IMR-90 (cell line): Measurements from ENCODE around the gene PCDHGA8. TPM values are rescaled to one million over a fixed set of nuclear protein-coding genes. Genes with fewer than 3 reads are reported as not detected.

Experiments
- ATAC-seq: fragments of 200-7000 bp; cut with Tn5 transposase; 2 replicates; pipeline ENCODE4 v1.9.1; 2020; ENCODE audit warnings: low read depth, mild to moderate bottlenecking, moderate library complexity
- BruUV-seq: library from RNA; stranded (reverse); fragments of 400-500 nt; replicated peaks from 2 replicates; lab custom pipeline; 2021; lab: Mats Ljungman, UMichigan
- CTCF ChIA-PET: fragments of 300-600 bp; formaldehyde crosslinking; extraction: SDS; loops from one replicate; lab custom pipeline; 2021; ENCODE audit warnings: antibody characterized with exemption; lab: Yijun Ruan, JAX
- POLR2A ChIA-PET: fragments of 300-600 bp; sonication (Branson Sonifier 250); formaldehyde crosslinking; loops from one replicate; lab custom pipeline; 2022; ENCODE audit warnings: antibody characterized with exemption; ENCODE audit not compliant: unreplicated experiment; lab: Charles Lee
- DNase-seq: peaks from one replicate; pipeline ENCODE4 v3.0.0; 2013
- H2AFZ ChIP-seq: replicated peaks from 2 replicates; pipeline ENCODE3; 2013; ENCODE audit warnings: low read length, mild to moderate bottlenecking; ENCODE audit not compliant: poor library complexity
- H2AK5ac ChIP-seq: 2 replicates; pipeline ENCODE4 v1.6.1; 2013; ENCODE audit warnings: low read depth, low read length, inconsistent platforms
- H2AK9ac ChIP-seq: replicated peaks from 2 replicates; pipeline ENCODE3; 2013; ENCODE audit warnings: mild to moderate bottlenecking, low read depth, low read length, moderate library complexity; ENCODE audit not compliant: poor library complexity
- H2BK120ac ChIP-seq: 2 replicates; pipeline ENCODE4 v1.6.1; 2013; ENCODE audit warnings: low read depth, low read length, inconsistent platforms
- H2BK15ac ChIP-seq: 3 replicates; pipeline ENCODE4 v1.6.1; 2013; ENCODE audit warnings: low read depth, low read length, inconsistent platforms
- H2BK20ac ChIP-seq: 2 replicates; pipeline ENCODE4 v1.6.1; 2013; ENCODE audit warnings: low read depth, mild to moderate bottlenecking, inconsistent platforms, low read length, moderate library complexity
- H2BK5ac ChIP-seq: 2 replicates; pipeline ENCODE4 v1.6.1; 2013; ENCODE audit warnings: mild to moderate bottlenecking, low read depth, low read length, inconsistent platforms; ENCODE audit not compliant: poor library complexity, severe bottlenecking
- H3K14ac ChIP-seq: replicated peaks from 2 replicates; pipeline ENCODE4 v1.6.1; 2013; ENCODE audit warnings: low read depth, low read length, inconsistent platforms
- H3K18ac ChIP-seq: 2 replicates; pipeline ENCODE4 v1.6.1; 2013; ENCODE audit warnings: low read depth, low read length, control low read depth
- H3K23ac ChIP-seq: 2 replicates; pipeline ENCODE4 v1.6.1; 2013; ENCODE audit warnings: low read depth, low read length, inconsistent platforms
- H3K27ac ChIP-seq: 2 replicates; pipeline ENCODE4 v1.5.1; 2013; ENCODE audit warnings: mild to moderate bottlenecking, control low read depth, low read length; ENCODE audit not compliant: insufficient read depth
- H3K27me3 ChIP-seq: 2 replicates; pipeline ENCODE4 v1.6.1; 2013; ENCODE audit warnings: low read length; ENCODE audit not compliant: control insufficient read depth, insufficient read depth
- H3K36me3 ChIP-seq: 2 replicates; pipeline ENCODE4 v1.6.1; 2013; ENCODE audit warnings: low read length, mixed read lengths; ENCODE audit not compliant: control insufficient read depth, insufficient read depth
- H3K4ac ChIP-seq: 2 replicates; pipeline ENCODE4 v1.6.1; 2013; ENCODE audit warnings: low read depth, low read length, inconsistent platforms
- H3K4me1 ChIP-seq: 2 replicates; pipeline ENCODE4 v1.6.1; 2013; ENCODE audit warnings: low read length, mixed read lengths; ENCODE audit not compliant: control insufficient read depth, insufficient read depth
- H3K4me2 ChIP-seq: 2 replicates; pipeline ENCODE4 v1.6.1; 2013; ENCODE audit warnings: low read depth, mild to moderate bottlenecking, control low read depth, low read length, moderate library complexity
- H3K4me3 ChIP-seq: 2 replicates; pipeline ENCODE4 v1.5.1; 2013; ENCODE audit warnings: low read depth, mild to moderate bottlenecking, control low read depth, low read length, moderate library complexity; ENCODE audit not compliant: insufficient read depth
- H3K56ac ChIP-seq: 2 replicates; pipeline ENCODE4 v1.6.1; 2013; ENCODE audit warnings: low read length, inconsistent platforms; ENCODE audit not compliant: insufficient read depth; ENCODE audit errors: extremely low read depth
- H3K79me1 ChIP-seq, 2 experiments: 2 replicates each; pipeline ENCODE4 v1.6.1; 2013; ENCODE audit warnings: low read length in 2 of 2, inconsistent platforms in 1 of 2, low read depth in 1 of 2
- H3K9ac ChIP-seq: 2 replicates; pipeline ENCODE4 v1.6.1; 2013; ENCODE audit warnings: low read depth, low read length, control low read depth
- H3K9me1 ChIP-seq: 2 replicates; pipeline ENCODE4 v1.6.1; 2013; ENCODE audit warnings: low read length, inconsistent platforms; ENCODE audit not compliant: insufficient read depth
- H3K9me3 ChIP-seq: 2 replicates; pipeline ENCODE4 v1.6.1; 2013; ENCODE audit warnings: low read length; ENCODE audit not compliant: control insufficient read depth, insufficient read depth
- H4K20me1 ChIP-seq: 2 replicates; pipeline ENCODE4 v1.6.1; 2013; ENCODE audit warnings: low read length, inconsistent platforms; ENCODE audit not compliant: insufficient read depth
- H4K5ac ChIP-seq: 2 replicates; pipeline ENCODE4 v1.6.1; 2013; ENCODE audit warnings: mild to moderate bottlenecking, low read depth, low read length, control low read depth
- H4K8ac ChIP-seq, 2 experiments: 2 replicates each; pipeline ENCODE4 v1.6.1; 2013; ENCODE audit warnings: low read depth in 2 of 2, low read length in 2 of 2, control low read depth in 1 of 2, inconsistent platforms in 1 of 2
- H4K91ac ChIP-seq: 2 replicates; pipeline ENCODE4 v1.6.1; 2013; ENCODE audit warnings: low read depth, low read length, inconsistent platforms; ENCODE audit not compliant: insufficient read depth
- BHLHE40 ChIP-seq: fragments of 150-350 bp; IDR thresholded peaks from 2 replicates; pipeline ENCODE4 v1.6.1; 2016; ENCODE audit warnings: mild to moderate bottlenecking, low read depth, low read length
- CEBPB ChIP-seq: IDR thresholded peaks from 2 replicates; pipeline ENCODE4 v1.6.1; 2012; ENCODE audit warnings: low read depth, low read length, improper control_type of control experiment
- CHD1 ChIP-seq: IDR thresholded peaks from 2 replicates; pipeline ENCODE4 v1.6.1; 2012; ENCODE audit warnings: low read depth, low read length, improper control_type of control experiment
- FOS ChIP-seq: fragments of 150-350 bp; IDR thresholded peaks from 2 replicates; pipeline ENCODE4 v1.6.1; 2016; ENCODE audit warnings: low read depth, low read length
- MAFK ChIP-seq: IDR thresholded peaks from 2 replicates; pipeline ENCODE4 v1.6.1; 2012; ENCODE audit warnings: low read depth, low read length, improper control_type of control experiment
- NFE2L2 ChIP-seq: fragments of 150-350 bp; IDR thresholded peaks from 2 replicates; pipeline ENCODE4 v1.6.1; 2016; ENCODE audit warnings: low read depth, mild to moderate bottlenecking, low read length
- POLR2A ChIP-seq: IDR thresholded peaks from 2 replicates; pipeline ENCODE4 v1.6.1; 2012; ENCODE audit warnings: mild to moderate bottlenecking, low read depth, low read length
- RAD21 ChIP-seq: IDR thresholded peaks from 2 replicates; pipeline ENCODE4 v1.6.1; 2012; ENCODE audit warnings: low read length, improper control_type of control experiment
- RCOR1 ChIP-seq: IDR thresholded peaks from 2 replicates; pipeline ENCODE4 v1.6.1; 2012; ENCODE audit warnings: mild to moderate bottlenecking, low read length, improper control_type of control experiment; ENCODE audit not compliant: insufficient replicate concordance
- RFX5 ChIP-seq: IDR thresholded peaks from 2 replicates; pipeline ENCODE4 v1.8.0; 2012; ENCODE audit warnings: low read depth, mild to moderate bottlenecking, low read length, moderate library complexity
- SMC3 ChIP-seq: fragments of 150-350 bp; IDR thresholded peaks from 2 replicates; pipeline ENCODE4 v1.6.1; 2016; ENCODE audit warnings: low read depth, mild to moderate bottlenecking, antibody characterized with exemption, low read length, moderate library complexity
- WGBS, 2 experiments: methylation state at CpG; one replicate each; pipeline versions ENCODE4 v1.1.5 to v1.1.7; 2013; ENCODE audit warnings: missing lambda C conversion rate in 2 of 2; ENCODE audit not compliant: insufficient read length in 1 of 2; ENCODE audit errors: extremely low coverage in 2 of 2; 5-methylcytosine and 5-hydroxymethylcytosine counted together
- dilution Hi-C: fragments of 300-500 bp; cut with HindIII; formaldehyde crosslinking; loops from one replicate; pipeline ENCODE4 v1.14.3; 2018; ENCODE audit warnings: low sequenced_read_pairs; ENCODE audit not compliant: unreplicated experiment
- in situ Hi-C: fragments of 300-500 bp; cut with MboI; formaldehyde crosslinking; loops from 3 replicates; pipeline ENCODE4 v1.14.3; 2019; ENCODE audit warnings: low sequenced_read_pairs, inconsistent platforms, mixed read lengths
- intact Hi-C: fragments of 100-400 bp; cut with micrococcal nuclease; formaldehyde crosslinking; loops from 2 replicates; pipeline ENCODE4 v1.10.0; 2022
- polyA plus RNA-seq, 3 experiments: library from polyadenylated mRNA; depleted of rRNA; stranded (reverse); fragments of >200 nt; gene quantifications; 2 replicates each; pipeline ENCODE4 v1.2.3, GENCODE V29; 2012; ENCODE audit warnings: low replicate concordance in 1 of 3
- total RNA-seq: library from RNA; depleted of rRNA; stranded (reverse); fragments of >200 nt; gene quantifications from 2 replicates; pipeline ENCODE4 v1.2.3, GENCODE V29; 2012
- TF ChIP-seq, protein P1 (sequence below): fragments of 150-350 bp; IDR thresholded peaks from 2 replicates; pipeline ENCODE4 v1.6.1; 2017; ENCODE audit warnings: mild to moderate bottlenecking, antibody characterized with exemption, low read length, low read depth
- TF ChIP-seq, protein P2 (sequence below): fragments of 150-350 bp; IDR thresholded peaks from 2 replicates; pipeline ENCODE4 v1.6.1; 2016; ENCODE audit warnings: low read depth, mild to moderate bottlenecking, low read length, moderate library complexity, borderline replicate concordance
- TF ChIP-seq, protein P3 (sequence below): conservative IDR thresholded peaks from 2 replicates; pipeline ENCODE4 v1.5.1; 2012; ENCODE audit warnings: mild to moderate bottlenecking, low read depth, low read length, improper control_type of control experiment

Gene PCDHGA8
- total and polyA plus RNA-seq, 2 of the 4 experiments (the other 2 are of a cell fraction) = 0.89 to 2.0 TPM

DNA sequence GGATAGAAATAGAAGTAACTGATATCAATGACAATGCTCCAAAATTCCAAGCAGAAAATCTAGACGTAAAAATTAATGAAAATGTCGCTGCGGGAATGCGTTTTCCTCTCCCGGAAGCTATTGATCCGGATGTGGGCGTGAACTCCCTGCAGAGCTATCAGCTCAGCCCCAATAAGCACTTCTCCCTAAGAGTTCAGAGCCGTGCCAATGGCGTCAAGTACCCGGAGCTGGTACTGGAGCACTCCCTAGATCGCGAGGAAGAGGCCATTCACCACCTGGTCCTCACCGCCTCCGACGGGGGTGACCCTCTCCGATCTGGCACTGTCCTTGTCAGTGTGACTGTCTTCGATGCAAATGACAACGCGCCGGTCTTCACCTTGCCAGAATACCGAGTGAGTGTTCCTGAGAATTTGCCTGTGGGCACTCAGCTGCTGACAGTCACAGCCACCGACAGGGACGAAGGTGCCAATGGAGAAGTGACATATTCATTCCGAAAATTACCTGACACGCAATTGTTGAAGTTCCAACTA, 21.2 kb downstream of the PCDHGA8 start:
- peak overlapping the region; percentile 58 for H2AFZ ChIP-seq
- H4K8ac ChIP-seq = no peak overlapping the region; a peak in 1 of 4 replicates
- H3K23ac ChIP-seq = no peak overlapping the region
- H4K5ac ChIP-seq = no peak overlapping the region
- no peak overlapping the region for H3K18ac ChIP-seq
- H3K36me3 ChIP-seq = peaks cover 14% of the 10 kb centered on the region; the same call in 1 of the 2 replicates
- BruUV-seq = no TSS peak
- in situ Hi-C loops (no loop called here), dilution Hi-C loops (no loop called here), intact Hi-C loops (loop anchor here (1.0 to 5.0 kb wide), 2 partner anchors 86 to 111 kb away; no protein-coding TSS in a partner anchor)
- TF ChIP-seq BHLHE40 (no peak), RAD21 (no peak), SMC3 (no peak), CHD1 (no peak), MAFK (no peak), POLR2A (no peak), NFE2L2 (no peak), CEBPB (no peak), RCOR1 (no peak), FOS (no peak), RFX5 (no peak)
- TF ChIP-seq, protein P1, sequence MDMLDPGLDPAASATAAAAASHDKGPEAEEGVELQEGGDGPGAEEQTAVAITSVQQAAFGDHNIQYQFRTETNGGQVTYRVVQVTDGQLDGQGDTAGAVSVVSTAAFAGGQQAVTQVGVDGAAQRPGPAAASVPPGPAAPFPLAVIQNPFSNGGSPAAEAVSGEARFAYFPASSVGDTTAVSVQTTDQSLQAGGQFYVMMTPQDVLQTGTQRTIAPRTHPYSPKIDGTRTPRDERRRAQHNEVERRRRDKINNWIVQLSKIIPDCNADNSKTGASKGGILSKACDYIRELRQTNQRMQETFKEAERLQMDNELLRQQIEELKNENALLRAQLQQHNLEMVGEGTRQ = no peak
- TF ChIP-seq, protein P2, sequence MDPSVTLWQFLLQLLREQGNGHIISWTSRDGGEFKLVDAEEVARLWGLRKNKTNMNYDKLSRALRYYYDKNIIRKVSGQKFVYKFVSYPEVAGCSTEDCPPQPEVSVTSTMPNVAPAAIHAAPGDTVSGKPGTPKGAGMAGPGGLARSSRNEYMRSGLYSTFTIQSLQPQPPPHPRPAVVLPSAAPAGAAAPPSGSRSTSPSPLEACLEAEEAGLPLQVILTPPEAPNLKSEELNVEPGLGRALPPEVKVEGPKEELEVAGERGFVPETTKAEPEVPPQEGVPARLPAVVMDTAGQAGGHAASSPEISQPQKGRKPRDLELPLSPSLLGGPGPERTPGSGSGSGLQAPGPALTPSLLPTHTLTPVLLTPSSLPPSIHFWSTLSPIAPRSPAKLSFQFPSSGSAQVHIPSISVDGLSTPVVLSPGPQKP = no peak
- TF ChIP-seq, protein P3, sequence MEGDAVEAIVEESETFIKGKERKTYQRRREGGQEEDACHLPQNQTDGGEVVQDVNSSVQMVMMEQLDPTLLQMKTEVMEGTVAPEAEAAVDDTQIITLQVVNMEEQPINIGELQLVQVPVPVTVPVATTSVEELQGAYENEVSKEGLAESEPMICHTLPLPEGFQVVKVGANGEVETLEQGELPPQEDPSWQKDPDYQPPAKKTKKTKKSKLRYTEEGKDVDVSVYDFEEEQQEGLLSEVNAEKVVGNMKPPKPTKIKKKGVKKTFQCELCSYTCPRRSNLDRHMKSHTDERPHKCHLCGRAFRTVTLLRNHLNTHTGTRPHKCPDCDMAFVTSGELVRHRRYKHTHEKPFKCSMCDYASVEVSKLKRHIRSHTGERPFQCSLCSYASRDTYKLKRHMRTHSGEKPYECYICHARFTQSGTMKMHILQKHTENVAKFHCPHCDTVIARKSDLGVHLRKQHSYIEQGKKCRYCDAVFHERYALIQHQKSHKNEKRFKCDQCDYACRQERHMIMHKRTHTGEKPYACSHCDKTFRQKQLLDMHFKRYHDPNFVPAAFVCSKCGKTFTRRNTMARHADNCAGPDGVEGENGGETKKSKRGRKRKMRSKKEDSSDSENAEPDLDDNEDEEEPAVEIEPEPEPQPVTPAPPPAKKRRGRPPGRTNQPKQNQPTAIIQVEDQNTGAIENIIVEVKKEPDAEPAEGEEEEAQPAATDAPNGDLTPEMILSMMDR = no peak
- POLR2A ChIA-PET = no interaction called here
- ATAC-seq (no peak), DNase-seq (no peak)
- H4K91ac ChIP-seq = no peak overlapping the region
- no peak overlapping the region for H3K4ac ChIP-seq
- H3K9me1 ChIP-seq = no peaks in the 10 kb centered on the region
- no peaks in the 10 kb centered on the region for H3K27me3 ChIP-seq
- no peak overlapping the region for H2BK5ac ChIP-seq
- no peak overlapping the region for H3K14ac ChIP-seq
- no peak overlapping the region for H3K56ac ChIP-seq
- CTCF ChIA-PET = interaction anchor here (0.5 to 2.8 kb wide), 16 partner anchors 10 to 1085 kb away, joined by 3 to 25 read pairs (median 4); partner anchors contain the start of genes PCDHB11 and TAF7
- no peak overlapping the region for H3K9ac ChIP-seq
- peaks cover 7 to 12% of the 10 kb centered on the region in 2 experiments for H3K79me1 ChIP-seq
- H3K27ac ChIP-seq = no peak overlapping the region
- peaks cover 50% of the 10 kb centered on the region for H3K9me3 ChIP-seq
- H4K20me1 ChIP-seq = no peaks in the 10 kb centered on the region
- peak overlapping the region; percentile 46; the same call in 1 of the 2 replicates for H3K4me2 ChIP-seq
- no peak overlapping the region for H2BK20ac ChIP-seq
- no peak overlapping the region for H2AK9ac ChIP-seq
- no peak overlapping the region for H2BK120ac ChIP-seq
- H3K4me1 ChIP-seq = no peaks in the 10 kb centered on the region
- peak overlapping the region; percentile 19 for H3K4me3 ChIP-seq
- no peak overlapping the region for H2AK5ac ChIP-seq
- H2BK15ac ChIP-seq = no peak overlapping the region
- WGBS, 2 experiments = 31% methylated on average over 12 of the region's 25 CpGs; no CpG with 5 or more reads in 1 of the 2 experiments
